ENCODE data around the gene BPTF.
"Not testable (repeated sequence)": the region's sequence is repeated elsewhere in the genome, so short reads cannot be mapped to it uniquely, and the experiment has no call there.

The BPTF gene

GRCh38 chr17:67993153-67993997, 168.1 kb downstream of the BPTF start:
- peak overlapping the region; percentile 70 for H3K4me3 ChIP-seq (ENCODE audit: low read depth, low read length)
- no peak for TF ChIP-seq CTCF (IDR thresholded peaks at IDR 0.05; ENCODE audit: control insufficient read depth, extremely low read depth, insufficient read depth)
- DNase-seq (ENCODE audit: low read depth): no peak

- H3K4me3 ChIP-seq (ENCODE audit: low read depth, low read length): peak overlapping the region; percentile 70
- DNase-seq (ENCODE audit: low read depth): no peak
- TF ChIP-seq CTCF (IDR thresholded peaks at IDR 0.05; ENCODE audit: control insufficient read depth, extremely low read depth, insufficient read depth): no peak
Measured at GRCh38 chr17:67993998-67994361, 168.7 kb downstream of the BPTF start.

GRCh38 chr17:67994817-67995569, 169.7 kb downstream of the BPTF start:
- TF ChIP-seq CTCF (IDR thresholded peaks at IDR 0.05; ENCODE audit: control insufficient read depth, extremely low read depth, insufficient read depth): no peak
- peak overlapping the region; percentile 70 for H3K4me3 ChIP-seq (ENCODE audit: low read depth, low read length)
- DNase-seq (ENCODE audit: low read depth): no peak

GRCh38 chr17:67995570-67996263, 170.4 kb downstream of the BPTF start:
- peak overlapping the region; percentile 70 for H3K4me3 ChIP-seq (ENCODE audit: low read depth, low read length)
- DNase-seq (ENCODE audit: low read depth): no peak
- no peak for TF ChIP-seq CTCF (IDR thresholded peaks at IDR 0.05; ENCODE audit: control insufficient read depth, extremely low read depth, insufficient read depth)

GRCh38 chr17:67996301-67997171, 171.2 kb downstream of the BPTF start, which contains the start of gene C17orf58:
Gene C17orf58, minus strand, starts transcription at chr17:67996469. Its CDS starts 271 bp downstream, at chr17:67996198.
- not testable (repeated sequence) for DNase-seq (ENCODE audit: low read depth)
- H3K4me3 ChIP-seq (ENCODE audit: low read depth, low read length): peak within 1 kb of the TSS; percentile 70

GRCh38 chr17:67998466-67998865, 173.2 kb downstream of the BPTF start:
- TF ChIP-seq CTCF (IDR thresholded peaks at IDR 0.05; ENCODE audit: control insufficient read depth, extremely low read depth, insufficient read depth): no peak

More at GRCh38 chr17:67998466-67998865, 173.2 kb downstream of the BPTF start:
- DNase-seq (ENCODE audit: low read depth): no peak
- H3K4me3 ChIP-seq (ENCODE audit: low read depth, low read length): no peak overlapping the region
